HG03457 (cell line): ENCODE results near the gene ASB4.
"Not testable (repeated sequence)": the region's sequence is repeated elsewhere in the genome, so short reads cannot be mapped to it uniquely, and the experiment has no call there.

ENCODE experiments used
- ATAC-seq: cut with Tn5 transposase; IDR thresholded peaks from one replicate; pipeline ENCODE4 v1.9.1; 2021; ENCODE audit warnings: moderate number of reproducible peaks; ENCODE audit not compliant: unreplicated experiment

ASB4 gene

GRCh38 chr7:95478272-95479037 is 7.3 kb upstream of the ASB4 start:
- ATAC-seq: no peak

- no peak for ATAC-seq
Measured at GRCh38 chr7:95479992-95480624, 5.6 kb upstream of the ASB4 start.

GRCh38 chr7:95481271-95482165 is 4.2 kb upstream of the ASB4 start:
- ATAC-seq: no peak

GRCh38 chr7:95482424-95482823 is 3.3 kb upstream of the ASB4 start:
- ATAC-seq: no peak

GRCh38 chr7:95490231-95490762 is 4.6 kb downstream of the ASB4 start:
- no peak for ATAC-seq

- ATAC-seq: no peak
Measured at GRCh38 chr7:95491201-95491600, 5.5 kb downstream of the ASB4 start.

GRCh38 chr7:95491634-95492314 is 6.0 kb downstream of the ASB4 start:
- no peak for ATAC-seq

- ATAC-seq: no peak
Measured at GRCh38 chr7:95493247-95493646, 7.5 kb downstream of the ASB4 start.

GRCh38 chr7:95493844-95494243 is 8.1 kb downstream of the ASB4 start:
- ATAC-seq: no peak

- peak; percentile 93 for ATAC-seq
Measured at GRCh38 chr7:95501261-95501832, 15.6 kb downstream of the ASB4 start.

- no peak for ATAC-seq
Measured at GRCh38 chr7:95502403-95502802, 16.7 kb downstream of the ASB4 start.

GRCh38 chr7:95503271-95504131 is 17.8 kb downstream of the ASB4 start:
- ATAC-seq: no peak

GRCh38 chr7:95504132-95504588 is 18.4 kb downstream of the ASB4 start:
- not testable (repeated sequence) for ATAC-seq

GRCh38 chr7:95508780-95509179 is 23.0 kb downstream of the ASB4 start:
- ATAC-seq: no peak

GRCh38 chr7:95509199-95509598 is 23.5 kb downstream of the ASB4 start:
- peak; percentile 40 for ATAC-seq

- peak; percentile 82 for ATAC-seq
Measured at GRCh38 chr7:95511716-95512260, 26.0 kb downstream of the ASB4 start.

- ATAC-seq: peak; percentile 84
Measured at GRCh38 chr7:95517458-95517857, 31.7 kb downstream of the ASB4 start.

- ATAC-seq: no peak
Measured at GRCh38 chr7:95517870-95518269, 32.1 kb downstream of the ASB4 start.

- ATAC-seq: no peak
Measured at GRCh38 chr7:95520136-95520535, 34.4 kb downstream of the ASB4 start.
